GM19025 (cell line): ENCODE results near the gene HHAT.

Experiments used
- ATAC-seq: cut with Tn5 transposase; IDR thresholded peaks from one replicate; pipeline ENCODE4 v1.9.1; 2021; ENCODE audit warnings: mild to moderate bottlenecking, low read depth, moderate library complexity; ENCODE audit not compliant: unreplicated experiment

Gene HHAT

DNA sequence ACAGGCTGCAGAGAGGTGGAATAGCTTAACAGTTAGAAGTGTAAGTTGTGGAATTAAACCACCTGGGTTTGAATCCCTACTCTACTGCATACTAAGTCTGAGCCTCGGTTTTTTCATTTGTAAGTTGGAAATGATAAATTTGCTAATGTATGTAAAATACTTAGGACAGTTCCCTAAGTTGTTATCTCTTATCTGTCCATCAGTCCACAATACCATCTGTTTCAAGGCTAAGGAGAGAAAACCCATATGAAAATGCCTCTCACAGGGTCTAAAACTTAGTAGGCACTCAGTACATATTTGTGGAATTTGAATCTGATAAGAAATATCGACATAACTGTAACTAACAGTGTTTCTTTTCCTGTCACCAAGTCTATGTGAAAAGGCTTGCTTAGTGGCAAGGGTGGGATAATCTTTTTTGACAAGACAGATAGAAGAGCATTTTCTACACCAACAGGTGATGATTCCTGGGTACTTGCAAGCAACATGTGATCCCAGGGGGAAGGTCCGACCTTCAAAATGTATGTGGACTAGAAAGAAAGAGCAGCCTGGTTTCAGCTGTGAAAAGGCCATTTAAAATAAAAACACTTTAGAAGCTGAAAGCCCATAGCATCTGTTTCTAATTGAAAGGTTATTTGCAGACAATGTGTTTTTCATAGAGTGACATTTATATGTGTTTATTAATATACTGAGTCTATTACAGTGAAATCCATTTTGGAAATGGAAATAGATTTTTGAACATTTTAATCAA is 202.9 kb downstream of the HHAT start:
- no peak for ATAC-seq

DNA sequence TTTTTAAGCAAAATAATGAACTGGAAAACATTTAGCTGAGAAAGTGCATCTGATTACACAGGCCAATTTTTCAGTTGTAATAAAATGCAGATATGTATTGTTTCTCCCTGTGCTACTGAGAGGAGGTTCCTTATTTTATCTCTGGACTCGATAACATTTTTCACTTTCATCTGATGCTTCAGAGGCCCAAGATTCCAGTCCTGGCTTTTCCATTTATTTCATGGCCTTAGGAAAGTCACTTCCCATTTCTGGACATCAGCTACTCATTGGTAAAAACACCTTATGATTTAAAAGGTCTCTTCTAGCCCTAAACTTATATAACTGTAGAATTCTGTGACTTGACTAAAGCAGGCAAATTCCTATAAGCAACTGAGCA is 203.5 kb downstream of the HHAT start:
- no peak for ATAC-seq

DNA sequence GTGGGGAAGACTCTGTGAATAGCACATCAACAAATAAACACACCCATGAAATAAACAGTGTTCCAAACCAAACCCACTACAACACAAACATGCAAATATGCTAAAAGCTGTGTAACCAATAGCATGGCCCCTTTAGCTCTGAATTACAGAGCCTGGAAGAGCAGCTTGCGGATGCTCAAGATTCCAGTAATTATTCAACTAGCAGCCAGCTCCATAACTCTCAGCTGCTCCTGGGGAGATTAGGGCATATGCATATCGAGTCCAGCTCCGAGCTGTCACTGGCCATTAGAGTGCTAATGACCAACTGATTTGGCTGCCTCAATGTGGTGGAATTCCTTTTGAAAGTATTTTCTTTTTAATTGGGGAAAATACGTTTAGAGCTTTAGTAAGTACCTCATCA is 207.1 kb downstream of the HHAT start:
- no peak for ATAC-seq

DNA sequence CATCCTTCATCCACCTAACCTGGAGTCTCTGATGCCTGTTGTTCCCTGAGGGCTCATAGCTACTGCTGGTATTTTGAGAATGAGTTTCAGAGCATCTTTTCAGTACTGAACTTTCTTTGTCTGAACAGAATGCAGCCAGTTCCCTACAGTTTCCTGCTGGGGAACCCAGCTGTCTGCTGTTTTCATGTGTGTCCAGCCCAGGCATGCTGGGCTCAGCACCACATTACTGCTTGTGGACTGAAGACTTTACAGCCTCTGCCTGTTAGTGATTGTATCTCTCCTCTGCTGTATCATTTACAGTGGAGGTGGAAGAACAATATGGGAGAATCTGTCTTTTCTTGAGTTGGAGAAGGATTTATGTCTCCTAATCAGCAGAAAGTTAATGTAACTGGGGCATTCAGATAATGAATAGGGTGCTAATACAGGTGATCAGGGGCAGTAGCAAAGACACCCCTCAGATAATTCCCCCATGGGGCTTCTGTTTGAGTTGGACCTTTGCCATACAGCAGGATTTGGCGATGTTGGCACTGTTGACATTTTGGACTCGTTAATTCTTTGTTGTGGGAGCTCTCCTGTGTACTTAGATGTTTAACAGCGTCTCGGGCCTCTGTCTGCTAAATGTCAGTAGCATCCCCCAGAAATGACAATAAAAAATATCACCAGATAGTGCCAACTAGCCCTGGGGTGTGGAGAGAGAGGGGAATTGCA is 207.7 kb downstream of the HHAT start:
- no peak for ATAC-seq

DNA sequence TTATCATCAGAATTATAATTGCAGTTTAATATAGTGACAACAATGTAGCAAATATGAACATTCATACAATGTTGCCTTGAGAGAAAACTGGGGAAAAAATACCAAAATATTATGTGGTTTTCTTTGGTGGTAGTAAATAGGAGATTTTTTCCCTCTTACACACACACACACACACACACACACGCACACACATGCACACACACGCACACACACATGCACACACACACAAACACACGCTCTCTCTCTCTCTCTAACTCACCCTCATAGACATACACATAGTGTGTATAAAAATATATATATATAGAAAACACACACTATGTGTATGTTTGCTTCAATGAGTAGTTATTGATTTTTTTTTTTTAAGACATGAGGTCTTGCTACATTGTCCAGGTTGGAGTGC is 211.6 kb downstream of the HHAT start:
- no peak for ATAC-seq

DNA sequence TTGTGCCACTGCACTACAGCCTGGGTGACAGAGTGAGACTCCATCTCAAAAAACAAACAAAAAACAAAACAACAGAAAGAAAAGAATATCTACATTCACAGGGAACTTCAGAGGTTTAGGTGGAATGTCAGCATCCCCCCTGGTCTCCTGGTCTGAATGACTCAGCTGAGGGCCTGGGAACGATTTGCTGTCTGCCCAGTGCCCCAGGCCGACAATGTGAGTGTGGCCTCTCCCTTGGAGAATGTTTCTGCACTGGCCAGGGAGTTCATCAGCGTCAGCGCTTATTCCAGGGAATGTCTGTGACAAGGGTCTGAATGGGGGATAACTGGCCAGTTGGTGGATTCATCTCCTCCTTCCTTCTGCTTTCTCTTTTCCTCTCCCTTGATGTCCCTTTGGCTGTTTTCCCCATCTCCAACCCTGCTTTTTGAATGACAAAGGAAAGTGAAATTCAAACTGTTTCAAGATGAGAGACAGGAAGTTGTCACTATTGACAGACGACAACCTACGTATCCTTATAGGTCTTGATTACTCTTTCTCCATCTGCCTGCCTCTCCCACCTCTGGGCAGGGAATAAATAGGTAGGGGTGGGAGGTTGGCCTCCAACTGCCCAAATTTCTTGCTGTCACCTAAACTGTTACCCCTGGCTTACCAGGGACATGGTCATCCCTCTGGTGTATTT is 213.1 kb downstream of the HHAT start:
- ATAC-seq = no peak

DNA sequence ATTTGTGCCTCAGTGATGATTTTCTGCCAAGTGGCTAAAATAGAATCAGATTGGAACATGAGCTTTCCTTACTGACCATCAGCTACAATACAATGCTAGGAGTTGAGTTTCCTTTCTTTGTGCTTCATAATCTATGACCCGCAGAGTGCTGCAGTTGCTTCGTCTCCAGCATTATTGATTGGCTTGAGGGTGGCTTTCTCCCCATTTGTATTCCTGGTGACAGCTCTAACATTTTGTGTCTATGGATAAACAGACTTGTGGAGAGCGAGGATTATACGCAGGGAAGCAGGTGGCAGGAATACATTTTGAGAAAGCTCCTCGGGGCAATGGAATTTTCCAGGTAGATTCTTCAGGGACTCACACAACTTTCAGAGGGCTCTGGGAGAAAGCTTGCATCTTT is 223.2 kb downstream of the HHAT start:
- no peak for ATAC-seq

DNA sequence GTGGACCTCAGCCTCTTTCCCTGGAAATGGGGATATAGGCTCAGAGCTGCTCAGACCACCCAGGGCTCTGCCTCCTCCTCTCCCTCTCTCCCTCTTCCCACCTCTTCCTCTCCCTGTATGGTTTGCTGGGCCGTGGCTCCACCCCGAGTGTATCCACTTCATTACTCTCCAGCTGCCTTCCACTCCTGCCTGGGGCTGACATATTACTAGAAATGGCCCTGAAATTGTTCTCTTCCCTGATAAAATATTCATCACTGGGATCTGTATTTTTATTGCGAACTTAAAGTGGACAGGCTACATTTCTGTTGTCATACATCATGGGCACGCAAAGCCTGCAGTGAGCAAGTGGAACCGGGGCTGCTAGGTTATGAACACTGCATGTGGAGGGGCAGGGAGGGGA is 225.0 kb downstream of the HHAT start:
- ATAC-seq = no peak

DNA sequence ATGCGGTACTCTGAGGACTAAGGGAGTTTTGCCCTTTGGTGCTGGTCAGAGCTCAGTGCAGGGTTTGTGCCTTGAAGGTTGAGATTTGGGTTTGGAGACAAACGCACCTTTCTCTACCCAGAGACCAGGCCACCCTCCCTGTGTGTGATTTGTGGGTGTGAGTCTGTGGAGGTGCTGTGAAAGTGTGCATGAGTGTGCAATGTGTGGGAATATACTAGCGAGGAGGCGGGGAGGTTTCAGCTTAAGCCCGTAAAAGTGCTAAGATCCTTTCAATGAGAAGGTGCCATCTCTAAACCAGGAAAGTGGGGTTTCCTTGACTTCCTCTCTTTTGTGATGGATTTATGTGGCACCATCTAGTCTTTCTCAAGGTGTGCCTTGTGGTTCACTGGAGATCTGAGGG is 225.7 kb downstream of the HHAT start:
- ATAC-seq = no peak

DNA sequence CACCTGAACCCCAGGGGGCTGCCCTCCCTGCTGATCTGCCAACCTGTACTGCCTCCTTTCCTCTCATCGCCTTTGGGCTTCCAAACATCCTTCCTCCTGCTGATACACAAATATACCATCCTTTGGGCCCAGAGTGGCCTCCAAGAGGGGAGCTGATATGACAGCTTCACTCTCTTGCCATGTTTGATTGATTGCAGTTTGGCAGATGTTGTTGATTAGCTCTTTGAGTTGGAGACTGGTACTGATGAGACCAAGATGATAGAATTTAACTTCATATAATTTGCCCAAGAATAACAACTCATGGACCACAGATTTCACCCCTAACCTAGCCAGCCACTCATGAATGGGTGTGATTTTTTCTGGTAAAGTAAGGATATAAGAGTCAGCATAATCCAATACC is 227.8 kb downstream of the HHAT start:
- no peak for ATAC-seq

DNA sequence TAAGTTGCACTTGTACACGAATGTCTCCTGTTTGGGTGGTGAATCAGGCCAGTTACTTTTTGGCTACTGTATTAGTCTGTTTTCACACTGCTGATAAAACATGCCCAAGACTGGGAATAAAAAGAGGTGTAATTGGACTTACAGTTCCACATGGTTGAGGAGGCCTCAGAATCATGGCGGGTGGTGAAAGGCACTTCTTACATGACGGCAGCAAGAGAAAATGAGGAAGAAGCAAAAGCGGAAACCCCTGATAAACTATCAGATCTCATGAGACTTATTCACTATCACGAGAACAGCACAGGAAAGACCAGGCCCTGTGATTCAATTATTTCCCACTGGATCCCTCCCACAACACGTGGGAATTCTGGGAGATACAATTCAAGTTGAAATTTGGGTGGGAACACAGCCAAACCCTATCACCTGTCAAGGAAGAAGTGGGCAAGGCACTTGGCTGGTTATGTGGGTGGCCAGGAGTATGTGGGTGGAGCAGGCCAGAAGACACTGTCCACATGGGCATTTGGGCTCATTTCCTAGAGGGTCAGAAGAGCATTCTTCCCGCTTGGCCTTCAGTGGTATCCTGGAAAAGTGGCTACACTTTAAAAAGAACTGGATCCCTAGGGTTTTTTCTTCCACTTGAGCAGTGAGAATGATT is 228.8 kb downstream of the HHAT start:
- no peak for ATAC-seq

DNA sequence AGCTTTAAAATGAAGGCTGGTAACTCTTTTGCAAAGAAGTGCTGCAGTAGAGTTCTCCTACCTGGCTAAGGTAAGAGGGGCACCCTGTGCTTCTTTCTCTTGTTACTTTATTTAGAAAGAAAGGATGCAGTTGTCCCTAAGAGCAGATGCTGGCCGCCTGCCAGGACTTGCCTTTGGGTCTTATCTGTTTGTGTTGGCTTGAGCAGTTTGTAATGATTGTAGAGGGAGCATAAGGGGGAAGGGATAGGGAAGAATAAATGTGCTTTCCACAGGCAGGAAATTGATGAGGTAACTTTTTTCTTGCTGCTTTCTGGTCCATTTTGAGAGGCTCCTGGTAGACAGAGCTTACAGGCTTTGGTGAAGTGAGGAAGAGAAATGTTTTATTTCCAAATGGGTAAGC is 229.6 kb downstream of the HHAT start:
- no peak for ATAC-seq

DNA sequence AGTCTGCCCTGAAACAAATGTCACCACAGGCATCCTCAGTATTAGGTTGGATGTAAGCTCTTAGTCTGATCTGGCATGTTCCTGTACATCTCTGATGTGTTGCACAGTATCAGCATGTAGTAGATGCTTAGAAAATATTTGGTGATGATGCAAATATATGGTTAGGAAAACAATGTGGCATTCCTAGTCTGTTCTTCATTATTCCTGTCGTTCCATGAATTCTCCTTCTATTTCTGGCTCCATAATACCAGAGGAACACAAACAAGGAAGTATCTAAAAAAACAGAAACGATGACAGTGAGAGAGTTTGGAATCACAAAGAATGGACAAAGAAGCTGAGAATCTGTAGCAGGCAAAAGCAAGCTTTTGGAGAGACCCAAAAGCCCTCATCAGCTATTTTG is 236.6 kb downstream of the HHAT start:
- ATAC-seq = no peak

DNA sequence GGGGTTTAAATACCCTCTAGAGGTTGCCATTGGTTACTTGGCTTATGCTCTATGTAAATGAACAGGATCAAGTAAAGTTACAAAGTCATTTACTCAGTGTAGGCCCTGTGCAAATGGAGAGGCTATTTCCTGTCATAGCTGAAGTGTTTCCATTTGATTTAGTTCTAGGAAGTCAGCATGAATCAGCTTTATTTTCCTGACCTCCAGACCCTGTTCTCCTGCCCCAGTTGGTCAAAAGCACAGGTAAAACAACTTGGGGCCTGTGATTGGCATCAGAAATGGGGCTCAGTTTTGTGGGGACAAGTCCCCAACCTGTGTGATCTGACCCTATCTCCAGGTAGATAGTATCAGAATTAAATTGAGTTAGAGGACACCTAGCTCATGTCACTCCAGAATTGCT is 239.9 kb downstream of the HHAT start:
- ATAC-seq = no peak

DNA sequence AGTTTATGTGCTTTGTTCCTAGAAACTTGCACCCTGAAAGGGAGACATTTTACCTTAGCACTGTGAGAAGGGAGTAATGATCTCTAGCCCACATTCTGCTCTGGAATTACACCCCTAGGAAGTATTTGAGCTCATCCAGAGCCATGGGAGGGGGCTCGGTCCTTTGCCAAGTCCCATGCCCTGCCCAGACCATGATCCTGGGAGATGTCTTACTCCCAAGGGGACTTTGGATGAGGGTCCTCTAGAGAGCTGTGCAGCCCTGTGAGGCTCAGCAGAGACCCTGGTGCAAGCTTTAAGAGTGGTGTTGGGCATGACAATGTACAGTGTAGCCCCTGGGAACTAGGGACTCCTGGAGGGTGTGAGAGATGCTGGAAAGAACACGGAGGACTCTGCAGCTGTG is 241.4 kb downstream of the HHAT start:
- ATAC-seq = no peak

DNA sequence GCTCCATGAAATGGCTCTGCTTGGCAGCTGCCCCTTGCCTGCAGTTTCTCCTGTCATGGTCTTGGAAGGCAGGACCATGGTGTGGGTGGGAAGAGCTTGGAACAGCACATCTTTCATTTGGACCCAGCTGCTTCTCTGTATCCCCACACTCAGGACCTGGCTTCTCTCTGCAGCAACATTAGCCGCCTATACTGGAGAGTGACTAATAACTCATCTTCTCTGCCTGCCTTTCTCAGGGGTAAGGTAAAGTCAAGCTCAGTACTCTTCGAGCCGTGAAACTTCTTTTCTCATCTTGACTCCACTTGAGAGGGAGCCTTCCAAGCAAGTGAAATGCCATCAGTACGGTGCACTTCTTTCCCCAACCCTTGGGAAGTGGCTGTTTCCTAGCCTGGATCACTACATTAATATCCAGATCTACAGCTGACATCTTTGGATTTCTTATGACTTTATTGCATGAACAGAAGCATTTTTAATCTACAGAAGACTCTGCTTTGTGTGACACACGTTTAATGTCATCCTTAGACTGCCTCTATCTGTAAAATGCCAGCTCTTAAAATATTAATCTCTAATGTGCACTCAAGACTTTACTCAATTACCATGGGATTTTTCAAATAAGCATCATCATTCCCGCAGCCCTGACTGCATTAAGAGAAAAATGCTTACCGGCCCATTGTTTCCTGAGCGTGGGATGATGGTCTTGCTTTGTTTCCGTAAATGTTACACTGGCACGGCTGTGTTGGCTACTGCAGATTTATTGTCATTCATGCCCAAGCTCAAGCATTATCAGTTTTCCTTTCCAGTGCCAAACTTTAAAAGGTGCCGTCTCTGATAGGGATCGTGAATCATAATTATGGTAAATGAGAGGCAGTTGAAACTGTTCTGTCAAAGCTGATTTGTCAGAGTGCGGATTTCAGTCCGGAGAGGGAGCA is 242.9 kb downstream of the HHAT start:
- no peak for ATAC-seq

DNA sequence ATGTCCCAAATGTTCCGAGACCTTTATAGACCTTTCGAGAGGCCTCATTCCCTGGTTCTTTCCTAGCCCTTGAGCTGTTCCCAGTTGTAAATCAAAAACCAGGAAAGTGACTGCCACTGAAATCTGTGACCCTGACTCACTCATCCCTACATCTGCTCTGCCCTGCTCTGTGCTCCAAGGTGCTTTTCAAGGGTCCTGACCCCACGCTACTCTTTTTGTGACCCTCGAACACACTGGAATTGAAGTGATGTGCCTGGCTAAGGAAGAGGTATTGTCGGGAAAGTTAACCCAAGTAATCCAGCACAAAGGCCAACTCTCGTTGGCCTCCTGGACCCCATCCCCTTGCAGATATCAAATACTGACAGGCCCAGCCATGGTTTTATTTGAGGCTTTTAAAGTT is 244.4 kb downstream of the HHAT start:
- no peak for ATAC-seq

DNA sequence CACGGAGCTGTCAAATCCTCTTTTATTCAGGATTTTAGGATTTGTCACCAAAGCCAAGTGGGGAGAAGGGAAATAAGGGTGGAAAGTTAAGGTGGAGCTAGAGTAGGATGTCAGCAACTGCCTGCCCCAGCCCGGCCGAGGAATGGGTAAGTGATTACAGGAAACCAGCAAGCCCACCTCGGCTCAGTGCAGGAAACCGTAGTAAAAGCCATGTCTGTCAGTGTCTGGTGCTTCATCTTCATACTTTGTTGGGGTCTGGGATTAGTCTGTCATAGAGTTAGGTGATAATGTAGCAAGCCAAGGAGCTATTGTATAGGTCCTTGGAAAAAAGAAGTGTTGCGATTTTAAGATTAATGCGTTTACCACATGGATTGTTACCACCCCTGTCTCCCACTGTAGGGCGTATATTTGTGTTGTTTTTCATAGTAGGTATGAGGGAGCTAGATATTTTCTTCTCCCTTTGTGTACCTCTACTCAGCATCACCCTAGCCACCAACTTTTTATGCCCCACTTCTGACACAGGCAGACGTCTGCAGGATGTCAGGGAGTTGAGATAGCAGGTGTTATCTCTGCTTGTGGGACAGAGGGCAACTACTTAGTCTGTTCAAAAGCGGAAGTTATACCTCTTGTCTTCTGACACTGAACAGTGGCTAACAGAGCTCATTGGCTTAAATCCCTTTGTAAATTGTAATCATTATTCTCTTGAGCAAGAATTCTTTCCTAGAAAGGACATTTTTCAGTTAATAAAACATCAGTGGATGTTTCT is 253.7 kb downstream of the HHAT start:
- no peak for ATAC-seq

DNA sequence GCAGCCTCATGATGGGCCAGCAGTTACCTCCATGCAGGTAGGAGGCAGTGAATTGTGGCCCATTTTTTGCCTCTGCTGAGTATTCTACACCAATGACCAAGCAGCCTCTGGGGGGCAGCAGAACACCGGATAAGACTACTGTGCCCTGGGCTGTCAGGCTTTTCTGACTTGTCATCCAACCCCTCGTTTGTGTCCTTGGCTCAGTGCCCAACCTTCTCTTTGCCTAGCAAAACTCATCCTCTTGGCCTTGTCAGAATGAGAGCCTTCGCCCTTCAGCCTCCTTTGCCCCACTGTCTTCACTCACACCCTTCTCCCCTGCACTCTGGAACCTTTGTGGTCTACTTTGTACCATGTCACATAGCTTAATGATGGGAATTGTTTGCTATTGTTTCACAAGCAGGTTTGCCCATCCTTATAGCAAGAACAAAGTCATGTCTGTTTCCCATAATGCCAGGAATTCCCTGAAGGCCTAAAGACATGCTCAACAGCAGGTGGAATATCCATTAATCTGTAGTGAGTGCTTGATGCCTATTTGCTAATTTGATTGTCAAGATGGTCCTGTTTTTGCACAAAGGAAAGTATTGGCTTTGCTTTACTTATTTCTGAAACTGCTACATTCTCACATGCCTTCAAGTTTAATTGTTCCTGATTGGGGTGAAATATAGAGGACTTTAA is 255.9 kb downstream of the HHAT start:
- peak; percentile 78 for ATAC-seq
